C4-2B (cell line): Measurements from ENCODE around the gene WFIKKN1.

ENCODE experiments used
- H3K27ac ChIP-seq: fragments of 450-650 bp; 2 replicates; pipeline ENCODE4 v1.5.1; 2017
- ZFX ChIP-seq: fragments of 450-650 bp; IDR thresholded peaks from 2 replicates; pipeline ENCODE4 v1.6.1; 2017
- TF ChIP-seq, protein P1 (sequence below): fragments of 450-650 bp; conservative IDR thresholded peaks from 2 replicates; pipeline ENCODE4 v1.5.1; 2017; ENCODE audit warnings: mild to moderate bottlenecking

The WFIKKN1 gene

GRCh38 chr16:666572-666971 lies 35.8 kb downstream of the WFIKKN1 start:
- no peak overlapping the region; the same call in 1 of the 2 replicates for H3K27ac ChIP-seq
- no peak for TF ChIP-seq ZFX
- TF ChIP-seq, protein P1, sequence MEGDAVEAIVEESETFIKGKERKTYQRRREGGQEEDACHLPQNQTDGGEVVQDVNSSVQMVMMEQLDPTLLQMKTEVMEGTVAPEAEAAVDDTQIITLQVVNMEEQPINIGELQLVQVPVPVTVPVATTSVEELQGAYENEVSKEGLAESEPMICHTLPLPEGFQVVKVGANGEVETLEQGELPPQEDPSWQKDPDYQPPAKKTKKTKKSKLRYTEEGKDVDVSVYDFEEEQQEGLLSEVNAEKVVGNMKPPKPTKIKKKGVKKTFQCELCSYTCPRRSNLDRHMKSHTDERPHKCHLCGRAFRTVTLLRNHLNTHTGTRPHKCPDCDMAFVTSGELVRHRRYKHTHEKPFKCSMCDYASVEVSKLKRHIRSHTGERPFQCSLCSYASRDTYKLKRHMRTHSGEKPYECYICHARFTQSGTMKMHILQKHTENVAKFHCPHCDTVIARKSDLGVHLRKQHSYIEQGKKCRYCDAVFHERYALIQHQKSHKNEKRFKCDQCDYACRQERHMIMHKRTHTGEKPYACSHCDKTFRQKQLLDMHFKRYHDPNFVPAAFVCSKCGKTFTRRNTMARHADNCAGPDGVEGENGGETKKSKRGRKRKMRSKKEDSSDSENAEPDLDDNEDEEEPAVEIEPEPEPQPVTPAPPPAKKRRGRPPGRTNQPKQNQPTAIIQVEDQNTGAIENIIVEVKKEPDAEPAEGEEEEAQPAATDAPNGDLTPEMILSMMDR: no peak

- TF ChIP-seq ZFX: no peak
- TF ChIP-seq, protein P1: 0 out of 2 replicates have a peak, but pooled peaks have one; percentile 64
- peak overlapping the region; percentile 100 for H3K27ac ChIP-seq
These were observed 36.5 kb downstream of the WFIKKN1 start for GRCh38 chr16:667113-667779.

DNA sequence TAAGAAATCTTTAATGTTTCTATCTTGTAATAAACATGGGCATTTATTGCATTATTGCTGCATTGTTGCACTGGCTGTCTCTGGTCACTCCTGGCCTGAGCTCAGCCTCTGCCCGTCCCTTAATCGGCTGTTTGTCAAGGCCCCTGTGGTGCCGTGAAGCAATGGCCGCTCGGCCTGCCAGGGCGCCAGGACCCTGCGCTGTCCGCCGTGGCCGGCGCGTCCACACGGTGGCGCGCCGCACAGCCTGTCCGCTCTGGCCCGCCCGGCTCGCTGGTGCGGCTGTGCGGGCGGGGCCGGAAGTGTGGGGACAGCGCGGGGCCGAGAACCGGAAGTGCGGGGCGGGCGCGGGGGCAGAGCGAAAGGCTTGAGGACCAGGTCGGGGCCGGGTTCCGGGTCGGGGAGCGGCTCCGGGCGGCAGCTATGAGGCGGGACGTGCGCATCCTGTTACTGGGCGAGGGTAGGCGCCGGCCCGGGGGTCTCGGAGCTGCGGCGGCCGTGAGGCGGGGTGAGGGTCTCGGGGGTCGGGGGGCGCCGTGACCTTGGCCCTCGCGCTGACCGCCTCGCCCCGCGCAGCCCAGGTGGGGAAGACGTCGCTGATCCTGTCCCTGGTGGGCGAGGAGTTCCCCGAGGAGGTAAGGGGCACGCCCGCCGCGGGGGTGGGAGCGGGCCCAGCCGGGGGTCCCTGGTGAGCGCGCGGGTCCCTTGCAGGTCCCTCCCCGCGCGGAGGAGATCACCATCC lies 37.2 kb downstream of the WFIKKN1 start, which contains the start of gene RHOT2:
TSS of gene RHOT2 (plus strand) at position 353 of the 739 bp plus-strand sequence. CDS start at position 421, 68 bp downstream.
- H3K27ac ChIP-seq: peak within 1 kb of the TSS; percentile 100
- TF ChIP-seq ZFX: no peak
- TF ChIP-seq, protein P1: peak; percentile 99

DNA sequence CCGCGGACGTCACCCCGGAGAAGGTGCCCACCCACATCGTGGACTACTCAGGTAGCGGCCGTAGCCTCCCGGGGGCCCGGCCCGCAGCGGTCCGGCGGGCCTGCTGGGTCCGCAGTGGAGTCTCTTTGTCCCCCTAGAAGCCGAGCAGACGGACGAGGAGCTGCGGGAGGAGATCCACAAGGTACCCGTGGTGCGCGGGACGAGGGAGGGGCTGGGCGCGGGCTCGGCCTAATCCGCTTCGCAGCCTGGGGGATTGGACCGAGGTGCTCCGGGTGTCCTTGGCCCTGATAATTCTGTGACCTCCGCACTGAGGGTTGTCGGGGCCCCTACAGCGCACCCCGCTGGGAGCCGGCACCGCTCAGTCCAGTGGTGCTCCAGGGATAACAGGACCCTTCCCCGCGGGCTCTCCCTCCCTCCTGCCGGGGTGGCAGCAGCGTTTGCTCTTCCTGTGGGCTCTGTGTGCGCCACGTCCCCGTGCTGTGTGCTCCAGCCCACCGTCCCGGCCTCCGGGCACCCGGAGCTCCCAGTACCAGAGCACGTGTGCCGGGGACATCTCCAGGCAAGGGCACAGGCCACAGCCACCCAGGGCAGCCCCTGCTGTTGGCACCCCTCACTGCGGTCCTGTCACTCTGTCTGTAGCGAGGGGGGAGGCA lies 37.9 kb downstream of the WFIKKN1 start:
- TF ChIP-seq, protein P1: no peak
- no peak for TF ChIP-seq ZFX
- peak overlapping the region; percentile 100 for H3K27ac ChIP-seq

- no peak for TF ChIP-seq ZFX
- TF ChIP-seq, protein P1: no peak
- H3K27ac ChIP-seq: no peak overlapping the region; the same call in 1 of the 2 replicates
These were observed 38.9 kb downstream of the WFIKKN1 start for GRCh38 chr16:669666-670065.

DNA sequence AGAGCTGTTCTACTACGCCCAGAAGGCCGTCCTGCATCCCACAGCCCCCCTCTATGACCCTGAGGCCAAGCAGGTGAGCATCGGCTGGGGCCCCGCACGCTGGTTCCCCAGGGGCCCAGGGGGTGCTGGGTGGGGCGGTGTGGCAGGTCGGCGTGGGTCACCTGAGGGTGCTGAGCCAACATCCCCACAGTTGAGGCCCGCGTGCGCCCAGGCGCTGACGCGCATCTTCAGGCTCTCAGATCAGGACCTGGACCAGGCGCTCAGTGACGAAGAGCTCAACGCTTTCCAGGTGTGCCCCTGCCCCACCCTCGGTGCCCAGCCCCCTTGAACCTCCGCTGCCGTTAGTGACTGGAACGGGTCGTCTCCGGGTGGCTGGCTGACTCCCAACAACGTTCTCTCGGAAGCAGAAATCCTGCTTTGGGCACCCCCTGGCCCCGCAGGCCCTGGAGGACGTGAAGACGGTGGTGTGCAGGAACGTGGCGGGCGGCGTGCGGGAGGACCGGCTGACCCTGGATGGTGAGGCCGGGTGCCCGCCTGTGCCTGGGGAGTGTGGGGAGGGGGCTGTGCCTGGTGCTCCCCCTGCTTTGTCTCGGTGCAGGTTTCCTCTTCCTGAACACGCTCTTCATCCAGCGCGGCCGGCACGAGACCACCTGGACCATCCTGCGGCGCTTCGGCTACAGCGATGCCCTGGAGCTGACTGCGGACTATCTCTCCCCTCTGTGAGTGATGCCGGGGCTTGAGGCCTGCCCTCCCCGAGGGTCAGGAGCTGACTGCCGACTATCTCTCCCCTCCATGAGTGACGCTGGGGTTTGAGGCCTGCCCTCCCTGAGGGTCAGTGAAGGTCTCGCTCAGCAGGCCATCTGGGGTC lies 39.9 kb downstream of the WFIKKN1 start:
- no peak overlapping the region for H3K27ac ChIP-seq
- TF ChIP-seq ZFX: no peak
- TF ChIP-seq, protein P1: no peak
